Natural killer cell (primary cell): ENCODE results near the gene UBR4. TPM values are rescaled to one million over a fixed set of nuclear protein-coding genes. Genes with fewer than 3 reads are reported as not detected.

Experiments used
- ATAC-seq, 3 donors: fragments of 150-1000 bp in 2 of 3; fragments of 200-7000 bp in 1 of 3; cut with Tn5 transposase; 1 replicate in 1 of 3; 2 replicates in 2 of 3; pipeline ENCODE4 v1.10.0; 2021; ENCODE audit warnings: mild to moderate bottlenecking in 2 of 3, moderate library complexity in 2 of 3
- DNase-seq, 2 donors: peaks; one replicate each; pipeline versions ENCODE4 v3.0.0 to v3.0.0-alpha.2; 2013 to 2021; ENCODE audit warnings: mixed read lengths in 1 of 2
- H3K27ac ChIP-seq: one replicate; pipeline ENCODE4 v1.5.1; 2013; ENCODE audit warnings: mild to moderate bottlenecking, low read length
- H3K27me3 ChIP-seq: one replicate; pipeline ENCODE4 v1.6.1; 2013; ENCODE audit warnings: low read length; ENCODE audit not compliant: control insufficient read depth, insufficient read depth
- H3K36me3 ChIP-seq: one replicate; pipeline ENCODE4 v1.6.1; 2013; ENCODE audit warnings: low read length; ENCODE audit not compliant: control insufficient read depth, insufficient read depth
- H3K4me1 ChIP-seq: one replicate; pipeline ENCODE4 v1.6.1; 2013; ENCODE audit warnings: low read length; ENCODE audit not compliant: control insufficient read depth, insufficient read depth
- H3K4me3 ChIP-seq: one replicate; pipeline ENCODE4 v1.5.1; 2013; ENCODE audit warnings: low read length
- H3K9me3 ChIP-seq: one replicate; pipeline ENCODE4 v1.6.1; 2013; ENCODE audit warnings: low read length; ENCODE audit not compliant: control insufficient read depth, insufficient read depth
- H3K27ac Mint-ChIP-seq, 2 donors: one replicate each; pipeline ENCODE4 v1.8.0; 2022; ENCODE audit warnings: mild to moderate bottlenecking in 2 of 2, mixed read lengths in 2 of 2, moderate library complexity in 1 of 2
- H3K27me3 Mint-ChIP-seq, 2 donors: one replicate each; pipeline ENCODE4 v1.8.0; 2022; ENCODE audit warnings: low read depth in 2 of 2, mixed read lengths in 2 of 2
- H3K36me3 Mint-ChIP-seq: one replicate; pipeline ENCODE4 v1.8.0; 2022; ENCODE audit warnings: mixed read lengths
- H3K4me1 Mint-ChIP-seq, 2 donors: one replicate each; pipeline ENCODE4 v1.8.0; 2022; ENCODE audit warnings: mixed read lengths in 2 of 2
- H3K4me3 Mint-ChIP-seq: one replicate; pipeline ENCODE4 v1.8.0; 2022; ENCODE audit warnings: mild to moderate bottlenecking, moderate library complexity, mixed read lengths
- H3K9me3 Mint-ChIP-seq, 2 donors: one replicate each; pipeline ENCODE4 v1.8.0; 2022; ENCODE audit warnings: mixed read lengths in 2 of 2
- CTCF ChIP-seq: fragments of 200-600 bp; IDR thresholded peaks from one replicate; pipeline ENCODE4 v1.8.0; 2022; ENCODE audit warnings: antibody characterized with exemption
- WGBS: methylation state at CpG from one replicate; pipeline ENCODE4 v1.1.7; 2013; ENCODE audit warnings: missing lambda C conversion rate; ENCODE audit not compliant: insufficient coverage; 5-methylcytosine and 5-hydroxymethylcytosine counted together
- intact Hi-C: fragments of 100-400 bp; cut with micrococcal nuclease; formaldehyde crosslinking; loops from one replicate; pipeline ENCODE4 v1.14.2; 2022
- total RNA-seq, 4 donors: library from RNA; stranded (reverse); fragments of 120-200 nt in 1 of 4; gene quantifications; one replicate each; pipeline versions ENCODE4 v1.2.3 to v1.2.4, GENCODE V29; 2013 to 2022

UBR4 gene
- total RNA-seq, 3 donors from 2014 or later (not counting 1 experiment from before 2014, with no cell fraction given): 139 to 178 (median 158) TPM

GRCh38 chr1:19112891-19113696, 97.0 kb downstream of the UBR4 start:
- no peak for TF ChIP-seq CTCF
- H3K36me3 Mint-ChIP-seq: peaks cover 23% of the 10 kb centered on the region

GRCh38 chr1:19110257-19110927, 99.7 kb downstream of the UBR4 start:
- DNase-seq (no peak), ATAC-seq (no peak)
- no peaks in the 10 kb centered on the region for H3K4me1 Mint-ChIP-seq
- H3K27me3 Mint-ChIP-seq: no peaks in the 10 kb centered on the region
- H3K27ac Mint-ChIP-seq: no peak overlapping the region
- peaks cover 87% of the 10 kb centered on the region for H3K36me3 ChIP-seq
- TF ChIP-seq CTCF: no peak
- intact Hi-C loops: no loop called here
- H3K27me3 ChIP-seq: no peaks in the 10 kb centered on the region
- H3K36me3 Mint-ChIP-seq: peaks cover 24% of the 10 kb centered on the region
- H3K4me3 Mint-ChIP-seq: no peak overlapping the region
- H3K4me1 ChIP-seq: no peaks in the 10 kb centered on the region
- no peak overlapping the region for H3K4me3 ChIP-seq
- 97% methylated on average over 10 of the region's 11 CpGs for WGBS
- no peaks in the 10 kb centered on the region for H3K9me3 Mint-ChIP-seq
- H3K9me3 ChIP-seq: no peaks in the 10 kb centered on the region
- H3K27ac ChIP-seq: no peak overlapping the region

More at GRCh38 chr1:19112891-19113696, 97.0 kb downstream of the UBR4 start:
- intact Hi-C loops: no loop called here
- Mint-ChIP-seq H3K4me3 (no peak overlapping the region), H3K9me3 (no peaks in the 10 kb centered on the region), H3K4me1 (no peaks in the 10 kb centered on the region), H3K27me3 (no peaks in the 10 kb centered on the region), H3K27ac (no peak overlapping the region)
- WGBS: 94% methylated on average over 5 of the region's 7 CpGs
- Histone ChIP-seq H3K27me3 (no peaks in the 10 kb centered on the region), H3K9me3 (no peaks in the 10 kb centered on the region), H3K4me3 (no peak overlapping the region), H3K27ac (no peak overlapping the region), H3K4me1 (no peaks in the 10 kb centered on the region), H3K36me3 (peaks cover 93% of the 10 kb centered on the region)
- ATAC-seq: no peak
- no peak for DNase-seq

GRCh38 chr1:19109545-19109944, 100.5 kb downstream of the UBR4 start:
- Histone ChIP-seq H3K9me3 (no peaks in the 10 kb centered on the region), H3K4me3 (no peak overlapping the region), H3K4me1 (no peaks in the 10 kb centered on the region), H3K36me3 (peaks cover 88% of the 10 kb centered on the region), H3K27ac (no peak overlapping the region), H3K27me3 (no peaks in the 10 kb centered on the region)
- intact Hi-C loops: no loop called here
- ATAC-seq: no peak
- 98% methylated on average over 3 of the region's 3 CpGs for WGBS
- Mint-ChIP-seq H3K9me3 (no peaks in the 10 kb centered on the region), H3K27ac (no peak overlapping the region), H3K27me3 (no peaks in the 10 kb centered on the region), H3K36me3 (peaks cover 26% of the 10 kb centered on the region), H3K4me3 (no peak overlapping the region), H3K4me1 (no peaks in the 10 kb centered on the region)
- TF ChIP-seq CTCF: no peak
- DNase-seq: no peak
